ENCODE results near the gene ZSCAN5B. TPM values are rescaled to one million over a fixed set of nuclear protein-coding genes. Genes with fewer than 3 reads are reported as not detected.
"Not testable (repeated sequence)": the region's sequence is repeated elsewhere in the genome, so short reads cannot be mapped to it uniquely, and the experiment has no call there.

ZSCAN5B gene
- total RNA-seq, 2 donors from 2014 or later, result 0.24 TPM; not detected in 1

GRCh38 chr19:56161534-56161933 is 36.0 kb downstream of the ZSCAN5B start:
- H3K9me3 Mint-ChIP-seq, result no peaks in the 10 kb centered on the region
- peaks cover 39% of the 10 kb centered on the region for H3K36me3 Mint-ChIP-seq (ENCODE audit: low read depth)
- H3K4me1 Mint-ChIP-seq, result peaks cover 13% of the 10 kb centered on the region
- H3K27ac Mint-ChIP-seq, result no peak overlapping the region
- H3K4me3 Mint-ChIP-seq, result no peak overlapping the region
- ATAC-seq (replicated peaks), result no peak
- peaks cover 4% of the 10 kb centered on the region for H3K27me3 Mint-ChIP-seq

GRCh38 chr19:56159622-56160271 is 37.8 kb downstream of the ZSCAN5B start:
- Mint-ChIP-seq H3K27ac (no peak overlapping the region), H3K27me3 (peaks cover under 1% of the 10 kb centered on the region), H3K9me3 (no peaks in the 10 kb centered on the region), H3K36me3 (ENCODE audit: low read depth) (peaks cover 57% of the 10 kb centered on the region), H3K4me3 (no peak overlapping the region), H3K4me1 (peaks cover 13% of the 10 kb centered on the region)
- no peak for ATAC-seq (replicated peaks)

GRCh38 chr19:56159009-56159559 is 38.5 kb downstream of the ZSCAN5B start:
- Mint-ChIP-seq H3K27me3 (no peaks in the 10 kb centered on the region), H3K27ac (no peak overlapping the region), H3K36me3 (ENCODE audit: low read depth) (peaks cover 58% of the 10 kb centered on the region), H3K9me3 (no peaks in the 10 kb centered on the region), H3K4me1 (peaks cover 13% of the 10 kb centered on the region), H3K4me3 (no peak overlapping the region)
- peak; percentile 38 for ATAC-seq (replicated peaks)

- H3K4me1 Mint-ChIP-seq, result peaks cover 19% of the 10 kb centered on the region
- no peak overlapping the region for H3K27ac Mint-ChIP-seq
- no peak for ATAC-seq (replicated peaks)
- H3K9me3 Mint-ChIP-seq, result no peaks in the 10 kb centered on the region
- H3K4me3 Mint-ChIP-seq, result no peak overlapping the region
- H3K27me3 Mint-ChIP-seq, result no peaks in the 10 kb centered on the region
- peaks cover 67% of the 10 kb centered on the region for H3K36me3 Mint-ChIP-seq (ENCODE audit: low read depth)
Observed at GRCh38 chr19:56158170-56158757, 39.3 kb downstream of the ZSCAN5B start.

GRCh38 chr19:56156768-56157167 is 40.8 kb downstream of the ZSCAN5B start:
- ATAC-seq (replicated peaks), result no peak
- H3K36me3 Mint-ChIP-seq (ENCODE audit: low read depth), result peaks cover 76% of the 10 kb centered on the region
- H3K4me1 Mint-ChIP-seq, result peaks cover 17% of the 10 kb centered on the region
- H3K27me3 Mint-ChIP-seq, result no peaks in the 10 kb centered on the region
- no peaks in the 10 kb centered on the region for H3K9me3 Mint-ChIP-seq
- H3K4me3 Mint-ChIP-seq, result no peak overlapping the region
- H3K27ac Mint-ChIP-seq, result no peak overlapping the region

- ATAC-seq (replicated peaks), result peak; percentile 19
- H3K4me3 Mint-ChIP-seq, result no peak overlapping the region
- H3K27ac Mint-ChIP-seq, result no peak overlapping the region
- H3K4me1 Mint-ChIP-seq, result peaks cover 19% of the 10 kb centered on the region
- H3K9me3 Mint-ChIP-seq, result no peaks in the 10 kb centered on the region
- no peaks in the 10 kb centered on the region for H3K27me3 Mint-ChIP-seq
- H3K36me3 Mint-ChIP-seq (ENCODE audit: low read depth), result peaks cover 73% of the 10 kb centered on the region
Observed at GRCh38 chr19:56155124-56155687, 42.4 kb downstream of the ZSCAN5B start.

GRCh38 chr19:56153507-56153906 is 44.1 kb downstream of the ZSCAN5B start:
- no peaks in the 10 kb centered on the region for H3K9me3 Mint-ChIP-seq
- H3K27ac Mint-ChIP-seq, result peak overlapping the region; percentile 74
- no peak overlapping the region for H3K4me3 Mint-ChIP-seq
- peaks cover 12% of the 10 kb centered on the region for H3K4me1 Mint-ChIP-seq
- H3K27me3 Mint-ChIP-seq, result no peaks in the 10 kb centered on the region
- H3K36me3 Mint-ChIP-seq (ENCODE audit: low read depth), result peaks cover 72% of the 10 kb centered on the region
- ATAC-seq (replicated peaks), result no peak

- Mint-ChIP-seq H3K9me3 (no peaks in the 10 kb centered on the region), H3K36me3 (ENCODE audit: low read depth) (peaks cover 72% of the 10 kb centered on the region), H3K4me3 (no peak overlapping the region), H3K4me1 (peaks cover 12% of the 10 kb centered on the region), H3K27me3 (no peaks in the 10 kb centered on the region), H3K27ac (no peak overlapping the region)
- no peak for ATAC-seq (replicated peaks)
Observed at GRCh38 chr19:56152644-56153043, 44.9 kb downstream of the ZSCAN5B start.

- no peaks in the 10 kb centered on the region for H3K27me3 Mint-ChIP-seq
- no peak for ATAC-seq (replicated peaks)
Observed at GRCh38 chr19:56150358-56150757, 47.2 kb downstream of the ZSCAN5B start.

GRCh38 chr19:56149656-56150038 is 47.9 kb downstream of the ZSCAN5B start:
- H3K9me3 Mint-ChIP-seq, result no peaks in the 10 kb centered on the region
- no peak for ATAC-seq (replicated peaks)
- H3K4me1 Mint-ChIP-seq, result peaks cover 12% of the 10 kb centered on the region
- H3K27me3 Mint-ChIP-seq, result no peaks in the 10 kb centered on the region
- H3K36me3 Mint-ChIP-seq (ENCODE audit: low read depth), result peaks cover 52% of the 10 kb centered on the region
- H3K4me3 Mint-ChIP-seq, result no peak overlapping the region
- H3K27ac Mint-ChIP-seq, result no peak overlapping the region

More at GRCh38 chr19:56150358-56150757, 47.2 kb downstream of the ZSCAN5B start:
- Mint-ChIP-seq H3K9me3 (no peaks in the 10 kb centered on the region), H3K27ac (no peak overlapping the region), H3K4me1 (peaks cover 12% of the 10 kb centered on the region), H3K4me3 (no peak overlapping the region), H3K36me3 (ENCODE audit: low read depth) (peaks cover 59% of the 10 kb centered on the region)

- H3K36me3 Mint-ChIP-seq (ENCODE audit: low read depth), result peaks cover 51% of the 10 kb centered on the region
- not testable (repeated sequence) for H3K27me3 Mint-ChIP-seq; H3K27ac Mint-ChIP-seq; H3K9me3 Mint-ChIP-seq; H3K4me3 Mint-ChIP-seq; ATAC-seq (replicated peaks)
- H3K4me1 Mint-ChIP-seq, result peaks cover 16% of the 10 kb centered on the region
Observed at GRCh38 chr19:56148955-56149655, 48.5 kb downstream of the ZSCAN5B start.

GRCh38 chr19:56148096-56148495 is 49.5 kb downstream of the ZSCAN5B start:
- H3K4me1 Mint-ChIP-seq, result peaks cover 15% of the 10 kb centered on the region
- no peak for ATAC-seq (replicated peaks)
- no peak overlapping the region for H3K27ac Mint-ChIP-seq
- H3K27me3 Mint-ChIP-seq, result no peaks in the 10 kb centered on the region
- no peaks in the 10 kb centered on the region for H3K9me3 Mint-ChIP-seq
- peaks cover 41% of the 10 kb centered on the region for H3K36me3 Mint-ChIP-seq (ENCODE audit: low read depth)
- no peak overlapping the region for H3K4me3 Mint-ChIP-seq

- ATAC-seq (replicated peaks), result no peak
- Mint-ChIP-seq H3K27ac (no peak overlapping the region), H3K9me3 (no peaks in the 10 kb centered on the region), H3K36me3 (ENCODE audit: low read depth) (peaks cover 34% of the 10 kb centered on the region), H3K4me1 (peaks cover 14% of the 10 kb centered on the region), H3K4me3 (no peak overlapping the region), H3K27me3 (no peaks in the 10 kb centered on the region)
Observed at GRCh38 chr19:56147307-56147706, 50.3 kb downstream of the ZSCAN5B start.

- Mint-ChIP-seq H3K9me3 (no peaks in the 10 kb centered on the region), H3K4me3 (no peak overlapping the region), H3K27me3 (no peaks in the 10 kb centered on the region), H3K27ac (no peak overlapping the region), H3K36me3 (ENCODE audit: low read depth) (peaks cover 34% of the 10 kb centered on the region), H3K4me1 (peaks cover 17% of the 10 kb centered on the region)
- no peak for ATAC-seq (replicated peaks)
Observed at GRCh38 chr19:56146904-56147303, 50.7 kb downstream of the ZSCAN5B start.

Data from activated T-helper 17 cell treated with anti-CD3 and anti-CD28 coated beads, Interleukin-2, amount 50 U/mL, for 72 hours (primary cell).